SW480 (cell line): ENCODE data around the gene PPDPF.
"Not testable (repeated sequence)": the region's sequence is repeated elsewhere in the genome, so short reads cannot be mapped to it uniquely, and the experiment has no call there.

ENCODE experiments used
- DNase-seq: peaks from one replicate; pipeline ENCODE4 v3.0.0-alpha.2; 2016; ENCODE audit warnings: low spot score

The PPDPF gene

DNA sequence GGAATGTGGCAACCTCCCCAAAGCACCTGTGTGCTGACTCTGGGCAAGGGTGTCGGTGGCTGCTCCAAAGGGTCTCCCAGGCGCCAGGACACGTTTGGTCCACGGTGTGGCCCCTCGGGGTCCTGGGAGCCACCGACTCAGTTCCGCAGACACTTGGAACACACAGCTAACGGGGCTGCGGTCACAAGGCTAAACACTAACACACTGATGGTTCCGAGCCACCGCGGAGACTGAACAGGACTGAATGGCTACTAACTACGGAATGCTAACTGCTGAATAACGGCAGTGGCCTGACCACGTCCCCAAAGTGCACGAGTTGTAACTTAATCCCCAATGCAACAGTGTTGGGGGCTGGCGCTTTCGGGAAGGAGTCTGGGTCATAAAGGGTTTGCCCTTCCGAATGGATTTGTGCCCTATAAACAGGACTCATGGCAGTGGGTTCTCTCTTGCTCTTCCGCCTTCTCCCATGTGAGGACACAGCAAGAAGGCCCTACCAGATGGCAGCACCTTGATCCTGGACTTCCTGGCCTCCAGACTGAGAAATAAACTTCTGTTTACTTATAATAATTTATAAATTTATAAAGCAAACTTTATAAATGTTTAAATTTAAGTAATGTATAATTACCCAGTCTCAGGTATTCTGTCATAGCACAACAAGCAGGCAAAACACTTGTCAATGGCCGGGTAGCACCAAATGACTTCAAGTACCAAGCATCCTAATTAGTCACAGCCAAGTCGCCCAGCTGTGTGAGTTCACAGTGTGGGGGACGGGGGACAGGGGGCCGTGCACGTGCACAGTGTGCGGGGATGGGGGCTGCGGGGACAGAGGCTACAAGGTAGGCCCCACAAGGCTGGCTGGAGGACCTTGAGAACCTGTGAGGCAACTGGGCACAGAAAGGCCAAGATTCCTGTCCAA, 19.4 kb upstream of the PPDPF start:
- DNase-seq = no peak

DNA sequence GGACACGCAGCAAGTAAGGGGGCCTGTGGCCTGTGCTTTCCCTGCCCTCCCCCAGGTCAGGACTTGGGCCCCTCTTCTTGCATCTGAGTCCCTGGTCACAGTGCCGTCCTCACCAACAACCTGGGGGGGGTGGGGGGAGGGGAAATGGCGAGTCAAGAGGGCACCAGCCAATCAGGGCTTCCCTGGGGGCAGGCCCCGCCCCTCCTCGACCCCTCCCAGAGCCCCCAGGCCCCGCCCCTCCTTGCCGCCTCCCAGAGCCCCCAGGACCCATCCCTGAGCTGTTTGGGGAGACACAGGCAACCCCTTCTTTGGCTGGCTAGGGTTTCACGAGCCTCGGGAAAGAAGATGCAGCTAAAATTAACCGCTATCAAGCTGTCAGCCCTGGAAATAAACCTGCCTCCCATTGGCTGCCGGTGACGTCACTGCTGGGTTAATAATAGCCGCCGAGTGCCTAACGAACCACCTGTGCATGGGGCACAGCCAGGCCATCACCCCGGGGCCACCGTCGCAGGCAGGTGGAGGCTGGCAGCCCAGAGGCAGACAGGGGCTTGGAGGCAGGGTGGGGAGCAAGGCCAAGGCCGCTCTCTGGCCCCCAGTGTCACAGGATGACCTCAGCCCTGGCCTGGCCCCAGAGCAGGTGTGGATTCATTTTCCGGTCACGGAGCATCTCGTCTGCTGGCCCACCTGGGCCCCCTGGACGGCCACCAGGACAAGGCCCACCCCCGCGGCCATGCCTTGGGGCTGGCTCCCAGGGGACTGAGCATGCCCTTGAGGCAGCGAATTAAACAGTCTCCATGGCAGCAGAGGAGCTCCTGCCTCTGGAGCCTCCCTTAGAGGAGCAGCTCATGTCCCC, 18.5 kb upstream of the PPDPF start:
- DNase-seq = no peak

DNA sequence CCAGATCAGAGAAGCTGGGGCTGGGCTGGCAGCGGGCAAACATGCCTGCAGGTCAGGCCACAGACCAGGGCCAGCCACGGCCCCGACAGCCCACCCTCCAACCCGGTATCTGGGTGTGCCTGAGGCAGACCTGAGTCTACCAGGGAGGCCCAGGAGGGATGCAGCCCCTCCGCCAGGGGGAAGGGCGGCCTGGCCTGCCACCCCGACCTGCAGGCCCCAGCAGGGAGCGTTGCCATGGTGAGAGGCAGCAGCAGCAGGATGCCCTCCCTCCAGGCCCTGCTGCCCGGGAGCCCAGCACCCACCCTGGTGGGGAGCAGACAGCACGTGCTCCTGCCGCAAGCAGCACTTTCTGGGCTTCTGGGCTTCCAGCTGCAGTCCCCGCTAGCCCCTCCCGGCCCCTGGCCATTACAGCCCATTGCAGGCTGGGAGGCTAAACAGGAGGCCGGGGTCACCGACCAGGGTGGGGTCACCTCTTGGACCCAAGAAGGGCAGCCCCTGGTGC, 17.8 kb upstream of the PPDPF start:
- DNase-seq = no peak

DNA sequence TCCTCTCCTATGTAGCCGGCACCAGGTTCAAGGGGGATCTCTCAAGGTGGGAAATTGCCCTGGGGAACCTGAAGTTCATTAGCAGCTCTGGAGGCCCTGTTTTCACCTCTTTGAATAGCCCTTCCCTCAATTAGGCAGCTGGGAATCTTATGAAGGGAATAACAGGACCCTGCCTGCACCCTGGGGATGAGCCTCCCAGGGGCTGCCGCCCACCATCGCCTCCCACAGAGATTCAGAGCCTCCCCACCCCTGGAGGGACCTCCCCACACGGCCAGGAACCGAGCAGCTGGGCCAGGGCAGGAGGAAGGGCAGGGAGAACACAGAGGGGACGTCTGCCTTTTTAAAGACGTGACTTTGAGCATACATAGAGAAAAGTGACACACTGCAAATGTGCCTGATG, 17.0 kb upstream of the PPDPF start:
- DNase-seq = no peak

DNA sequence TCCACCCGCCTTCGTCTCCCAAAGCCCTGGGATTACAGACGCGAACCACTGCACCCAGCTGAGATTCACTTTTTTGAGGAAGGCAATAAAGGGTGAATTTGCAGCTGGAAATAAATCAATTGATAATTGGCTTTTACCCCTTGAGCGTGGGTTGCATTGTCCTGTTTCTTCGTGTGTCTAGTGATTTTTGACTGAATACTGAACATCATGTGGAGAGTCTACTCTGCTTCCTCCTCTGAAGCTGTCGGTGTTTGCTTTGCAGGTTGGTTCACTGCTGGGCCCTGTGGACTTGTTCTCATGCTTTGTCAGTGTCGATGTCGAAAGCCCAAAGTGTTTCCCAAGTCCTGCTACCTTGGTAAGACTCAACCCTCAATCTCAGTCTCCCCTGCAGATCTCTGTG, 15.9 kb upstream of the PPDPF start:
- DNase-seq = no peak

DNA sequence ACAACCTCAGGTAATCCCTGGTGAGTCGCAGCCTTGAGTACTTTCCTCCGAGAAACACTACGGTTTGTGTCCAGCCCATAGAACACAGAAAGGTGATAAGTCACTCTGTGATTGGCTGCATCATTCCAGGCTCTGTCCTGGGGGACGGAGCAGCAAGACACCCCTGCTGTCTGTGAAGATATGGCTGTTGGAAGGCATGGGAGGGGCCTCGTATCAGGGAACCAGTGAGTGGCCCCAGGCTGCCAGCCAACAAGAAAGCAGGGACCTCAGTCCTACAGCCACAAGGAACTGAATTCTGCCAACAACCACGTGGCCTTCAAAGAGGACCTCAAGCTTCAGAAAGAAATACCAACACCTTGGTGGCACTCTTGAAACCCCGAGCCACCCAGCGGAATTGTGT, 15.3 kb upstream of the PPDPF start:
- DNase-seq = no peak

DNA sequence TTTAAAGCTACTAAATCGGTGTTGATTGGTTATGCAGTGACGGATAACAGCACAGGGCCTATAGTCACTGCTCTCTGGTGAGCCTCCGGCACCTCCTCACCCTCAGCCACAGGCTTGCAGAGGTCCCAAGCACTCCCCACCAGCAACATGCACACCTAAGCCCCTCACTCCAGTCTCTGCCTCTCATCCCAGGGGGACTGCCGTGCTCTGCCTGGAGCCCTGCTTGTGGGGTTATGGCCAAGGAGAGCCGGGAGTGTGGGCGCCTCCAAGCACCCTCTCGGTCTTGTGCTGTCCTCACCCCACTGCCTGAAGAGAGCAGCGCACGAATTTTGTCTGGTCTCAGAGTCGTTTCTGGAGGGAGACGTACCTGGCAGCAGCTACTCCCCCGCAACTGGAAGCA, 14.8 kb upstream of the PPDPF start:
- DNase-seq = no peak

DNA sequence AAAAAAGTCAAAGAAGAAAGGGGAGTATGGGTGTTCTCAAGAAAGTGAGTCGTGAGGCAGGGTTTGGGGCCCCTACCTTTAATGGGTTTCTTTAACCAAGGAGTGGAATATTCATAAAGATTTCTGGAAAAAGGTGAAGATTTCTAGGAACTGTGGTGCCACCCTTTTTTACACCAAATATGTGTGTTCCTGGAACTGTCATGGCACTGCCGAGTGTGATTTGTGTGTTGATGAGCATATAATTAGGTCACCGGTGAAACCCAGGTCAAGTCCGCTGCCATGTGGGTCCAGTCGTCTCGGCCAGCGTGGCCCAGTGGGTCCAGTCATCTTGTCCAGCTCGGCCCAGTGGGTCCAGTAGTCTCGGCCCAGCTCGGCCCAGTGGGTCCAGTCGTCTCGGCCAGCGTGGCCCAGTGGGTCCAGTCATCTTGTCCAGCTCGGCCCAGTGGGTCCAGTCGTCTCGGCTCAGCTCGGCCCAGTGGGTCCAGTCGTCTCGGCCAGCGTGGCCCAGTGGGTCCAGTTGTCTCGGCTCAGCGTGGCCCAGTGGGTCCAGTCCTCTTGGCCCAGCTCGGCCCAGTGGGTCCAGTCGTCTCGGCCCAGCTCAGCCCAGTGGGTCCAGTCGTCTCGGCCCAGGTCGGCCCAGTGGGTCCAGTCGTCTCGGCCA, 13.4 kb upstream of the PPDPF start:
- DNase-seq = no peak

DNA sequence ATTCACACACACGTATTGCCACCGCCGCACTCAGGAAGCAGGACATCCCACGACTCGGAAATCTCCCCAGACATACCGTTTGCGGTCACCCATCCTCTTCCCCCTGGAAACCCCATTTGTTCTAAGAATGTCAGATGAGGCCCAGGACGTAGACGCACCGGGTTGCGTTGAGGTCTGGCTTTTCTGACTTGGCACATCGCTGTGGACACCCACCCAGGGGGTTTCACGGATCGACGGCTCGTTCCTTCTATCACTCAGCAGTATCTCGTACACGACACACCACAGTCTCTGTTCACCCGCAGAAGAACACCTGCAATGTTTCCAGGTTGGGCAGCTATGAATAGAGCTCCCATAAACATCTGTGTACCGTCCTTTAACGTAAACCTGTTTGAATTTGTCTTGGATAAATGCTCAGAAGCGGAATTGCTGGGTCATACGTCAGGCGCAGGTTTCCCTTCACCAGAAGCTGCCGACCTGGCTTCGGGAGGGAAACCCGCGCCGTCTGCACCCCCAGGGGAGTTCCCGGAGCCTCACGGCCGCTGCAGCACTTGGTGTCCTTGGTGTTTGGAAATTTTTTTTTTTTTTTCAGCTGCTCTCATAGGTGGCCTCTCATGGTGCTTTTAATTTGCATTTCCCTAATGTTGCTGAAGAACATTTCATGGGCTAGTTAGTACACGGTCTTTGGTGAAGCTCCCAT, 12.3 kb upstream of the PPDPF start:
- no peak for DNase-seq

DNA sequence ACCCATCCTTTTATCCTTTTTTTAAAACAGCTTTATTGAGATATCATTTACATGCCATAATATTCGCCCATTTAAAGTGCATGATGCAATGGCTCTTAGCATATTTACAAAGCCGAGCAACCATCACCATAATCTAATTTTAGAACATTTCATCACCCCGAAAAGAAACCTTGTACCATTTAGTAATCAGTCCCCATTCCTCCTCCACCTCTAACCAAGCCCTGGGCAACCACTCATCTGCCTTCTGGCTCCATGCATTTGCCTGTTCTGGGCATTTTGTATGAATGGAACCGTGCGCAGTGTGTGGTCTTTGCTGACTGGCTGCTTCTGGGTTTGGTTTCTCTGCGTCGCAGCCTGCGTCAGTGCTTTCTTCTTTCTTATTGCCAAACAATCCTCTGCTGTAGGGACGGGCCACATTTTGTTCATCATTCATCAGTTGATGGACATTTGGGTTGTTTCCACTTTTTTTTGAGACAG, 11.4 kb upstream of the PPDPF start:
- no peak for DNase-seq

DNA sequence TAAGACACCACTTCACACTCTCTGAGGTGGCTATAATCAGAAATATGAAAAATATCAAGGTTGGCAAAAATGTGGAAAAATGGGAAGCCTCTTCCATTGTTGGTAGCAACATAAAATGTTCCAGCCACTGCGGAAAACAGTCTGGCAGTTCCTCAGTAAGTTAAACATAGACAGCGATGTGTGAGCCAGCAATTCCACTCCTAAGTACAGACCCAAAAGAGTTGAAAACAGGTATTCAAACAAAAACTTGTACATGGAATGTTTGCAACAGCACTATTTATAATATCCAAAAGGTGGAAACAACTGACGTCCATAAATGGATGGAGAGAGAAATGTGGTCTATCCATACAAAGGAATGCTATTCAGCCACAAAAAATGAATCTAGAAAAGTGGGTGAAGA, 7.4 kb upstream of the PPDPF start:
- DNase-seq = no peak

DNA sequence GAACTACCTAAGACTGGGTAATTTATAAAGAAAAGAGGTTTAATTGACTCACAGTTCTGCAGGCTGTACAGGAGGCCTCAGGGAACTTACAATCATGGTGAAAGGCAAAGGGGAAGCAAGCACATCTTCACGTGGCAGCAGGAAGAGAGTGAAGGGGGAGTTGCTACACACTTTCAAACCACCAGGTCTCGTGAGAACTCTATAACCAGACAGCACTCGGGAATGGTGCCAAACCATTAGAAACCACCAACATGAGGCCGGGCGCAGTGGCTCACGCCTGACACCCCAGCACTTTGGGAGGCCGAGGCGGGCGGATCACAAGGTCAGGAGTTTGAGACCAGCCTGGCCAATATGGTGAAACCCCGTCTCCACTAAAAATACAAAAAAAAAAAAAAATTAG, 6.0 kb upstream of the PPDPF start:
- not testable (repeated sequence) for DNase-seq

DNA sequence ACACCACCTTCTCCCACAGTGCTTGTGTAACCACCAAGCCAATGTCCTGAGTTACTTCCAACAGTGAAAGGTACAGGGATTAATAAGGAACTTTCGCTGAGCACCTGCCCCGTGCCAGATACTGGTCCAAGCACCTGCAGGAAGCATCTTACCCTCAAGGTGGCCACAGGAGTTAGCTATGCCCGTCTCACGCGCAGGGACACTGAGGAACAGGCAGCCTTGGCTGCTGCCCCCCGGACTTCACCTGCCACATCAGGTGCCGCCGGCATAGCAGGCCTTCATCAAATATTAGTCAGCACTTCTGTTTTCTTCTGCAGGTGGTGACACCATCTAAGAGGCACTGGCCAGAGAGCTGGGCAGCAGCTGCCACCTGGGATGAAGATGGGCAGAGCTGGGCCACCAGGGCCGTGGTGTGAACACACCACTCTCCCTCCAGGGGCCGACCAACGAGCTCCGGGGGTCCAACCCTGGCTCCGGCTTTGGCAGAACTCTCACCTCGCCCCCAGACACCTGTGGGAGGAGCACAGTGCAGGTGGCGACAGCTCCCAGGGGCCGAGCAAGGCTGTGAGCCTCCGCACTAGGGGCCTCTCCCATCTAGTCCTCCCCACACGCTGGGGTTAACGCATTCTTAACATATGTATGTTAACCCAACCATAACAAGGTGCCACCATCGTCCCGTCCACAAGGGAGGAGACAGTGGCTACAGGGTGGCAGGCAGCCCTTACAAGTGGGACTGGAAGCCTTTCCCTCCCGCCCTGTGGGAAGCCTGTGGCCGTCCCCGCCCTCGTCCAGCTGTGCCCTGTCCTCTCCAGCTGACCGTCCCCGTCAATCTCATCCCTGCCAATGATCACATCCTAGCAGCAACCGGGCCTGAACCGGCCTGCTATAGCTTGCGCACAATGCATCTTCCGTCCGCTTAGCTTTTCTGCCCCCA, 2.9 kb upstream of the PPDPF start:
- no peak for DNase-seq

DNA sequence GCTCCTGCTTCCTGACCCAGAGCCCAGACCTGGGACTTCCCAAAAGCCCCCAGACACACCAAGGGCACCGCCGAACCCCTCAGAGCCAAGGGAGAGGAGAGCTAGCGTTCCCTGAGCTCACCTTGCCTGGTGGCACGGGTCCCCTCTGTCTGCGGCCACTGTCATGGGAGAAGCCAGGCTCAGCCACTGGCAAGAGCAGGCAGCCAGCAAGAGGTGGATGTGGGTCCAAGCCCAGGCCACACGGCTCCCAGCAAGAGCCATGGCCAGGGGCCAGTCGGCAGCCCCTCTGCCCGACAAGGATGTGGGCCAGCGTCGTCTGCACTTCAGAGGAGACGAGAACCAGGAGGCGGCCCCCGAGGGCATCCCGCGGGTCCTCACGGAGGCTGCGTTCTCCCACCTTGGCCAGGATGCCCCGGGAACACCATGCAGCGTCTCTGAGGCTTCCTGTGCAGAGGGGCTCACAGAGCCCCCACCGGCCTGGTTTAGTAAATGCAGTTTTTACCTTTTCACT, 2.2 kb upstream of the PPDPF start:
- DNase-seq = no peak

DNA sequence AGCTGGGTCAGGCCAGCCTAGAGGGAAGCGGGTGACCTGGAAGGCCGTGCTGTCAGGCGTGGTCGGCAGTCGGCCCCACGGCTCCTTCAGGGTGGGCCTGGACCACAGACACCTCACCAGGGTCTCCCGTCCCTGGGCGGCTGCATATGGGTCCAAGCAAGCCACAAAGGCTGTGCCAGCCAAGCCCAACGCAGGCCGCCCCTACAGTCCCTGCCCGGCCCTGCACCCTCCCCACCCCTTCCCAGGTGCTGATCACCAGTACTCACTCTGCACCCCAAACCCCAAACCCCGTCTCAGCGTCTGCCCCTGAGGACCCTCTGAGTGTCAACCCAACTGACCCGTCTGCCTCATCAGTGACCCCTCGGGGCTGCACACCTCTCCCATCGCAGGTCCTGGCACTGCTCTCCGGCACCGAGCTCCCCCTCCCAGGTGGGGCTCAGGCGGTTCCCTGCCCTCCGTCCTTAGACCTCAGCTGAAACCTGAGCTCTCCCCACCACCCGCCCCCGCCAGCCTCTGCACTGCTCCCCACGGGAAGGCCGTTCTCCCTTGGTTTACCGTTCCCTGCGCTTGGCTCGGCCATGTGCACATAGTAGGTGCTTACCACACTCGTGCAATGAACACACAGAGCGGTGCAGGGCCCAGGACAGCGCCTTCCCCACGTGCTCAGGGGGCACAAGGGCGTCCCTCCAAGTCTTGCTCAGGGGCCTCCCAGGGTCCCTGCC, 1.5 kb upstream of the PPDPF start:
- no peak for DNase-seq

DNA sequence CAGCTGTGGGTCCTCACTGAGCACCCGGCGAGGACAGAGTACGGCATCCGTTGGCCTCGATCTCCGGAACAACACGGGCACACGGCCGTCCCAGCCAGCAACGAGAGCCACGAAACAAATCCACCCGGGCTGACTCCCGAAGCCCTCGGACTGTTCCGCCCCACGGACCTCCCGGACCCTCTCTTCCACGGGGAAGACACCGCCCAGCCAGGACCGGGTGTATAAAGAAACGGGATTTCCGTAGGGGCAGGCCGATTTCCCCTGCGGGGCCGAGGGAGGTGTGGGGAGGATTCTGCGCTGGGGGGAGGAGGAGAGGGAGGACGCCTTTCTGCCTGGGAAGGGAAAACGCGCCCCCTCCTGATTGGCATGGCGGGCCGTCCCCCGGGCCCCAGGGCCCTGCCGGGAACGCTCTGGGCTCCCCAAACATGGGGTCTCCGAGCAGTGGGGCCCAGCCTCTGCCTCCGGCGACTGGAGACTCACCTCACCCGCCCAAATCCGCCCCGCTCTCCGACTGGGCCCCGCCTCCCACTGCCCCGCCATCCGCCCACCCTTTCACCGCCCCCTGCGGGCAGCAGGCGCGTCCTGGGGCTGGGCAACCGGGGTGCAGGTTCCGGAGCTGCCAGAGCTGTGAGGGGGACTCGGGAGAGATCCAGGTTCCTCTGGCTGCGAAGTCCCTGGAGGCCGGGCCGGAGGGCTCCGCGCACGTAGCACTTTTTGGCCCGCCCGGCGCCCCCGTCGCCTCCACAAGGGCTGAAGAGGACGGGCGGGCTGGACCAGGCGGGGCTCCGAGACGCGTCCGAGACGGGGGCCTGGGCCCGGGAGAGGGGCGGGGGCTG, 679 bp upstream of the PPDPF start:
- peak; percentile 79 for DNase-seq

DNA sequence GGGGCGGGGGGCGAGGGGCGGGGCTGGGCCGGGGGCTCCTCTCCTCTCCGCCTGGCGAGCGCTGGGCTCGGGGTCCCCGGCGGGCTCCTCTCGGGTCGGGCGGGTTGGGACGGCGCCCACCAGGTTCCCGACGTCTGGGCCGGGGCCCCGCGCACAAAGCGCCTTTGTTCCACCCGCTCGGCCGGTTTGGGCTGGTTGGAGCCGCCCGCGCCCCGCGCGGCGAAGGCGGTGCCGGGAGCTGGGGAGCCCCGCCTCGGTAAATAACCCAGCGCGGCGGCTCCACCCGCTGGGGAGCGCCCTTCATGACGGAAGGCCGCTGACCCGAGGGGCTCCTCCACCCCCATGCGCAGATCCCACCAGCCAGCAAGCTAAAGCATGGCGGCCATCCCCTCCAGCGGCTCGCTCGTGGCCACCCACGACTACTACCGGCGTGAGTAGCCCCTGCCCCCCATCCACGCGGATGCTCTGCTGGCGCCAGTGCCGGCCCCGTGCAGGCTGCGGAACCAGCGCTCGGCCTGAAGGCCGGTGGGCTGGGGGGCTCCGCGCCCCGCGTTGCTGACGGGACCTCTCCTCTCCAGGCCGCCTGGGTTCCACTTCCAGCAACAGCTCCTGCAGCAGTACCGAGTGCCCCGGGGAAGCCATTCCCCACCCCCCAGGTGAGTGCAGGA, 503 bp downstream of the PPDPF start:
- peak; percentile 83 for DNase-seq

DNA sequence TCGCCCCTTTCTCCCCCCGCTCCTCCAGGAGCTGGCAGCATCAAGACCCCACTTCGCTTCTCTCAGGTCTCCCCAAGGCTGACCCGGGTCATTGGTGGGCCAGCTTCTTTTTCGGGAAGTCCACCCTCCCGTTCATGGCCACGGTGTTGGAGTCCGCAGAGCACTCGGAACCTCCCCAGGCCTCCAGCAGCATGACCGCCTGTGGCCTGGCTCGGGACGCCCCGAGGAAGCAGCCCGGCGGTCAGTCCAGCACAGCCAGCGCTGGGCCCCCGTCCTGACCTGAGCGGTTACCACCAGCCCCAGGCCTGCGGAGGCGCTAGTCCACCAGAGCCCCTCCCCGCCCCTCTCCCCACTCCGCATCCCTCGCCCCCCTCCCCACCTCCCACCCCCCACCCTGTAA, 1.0 kb downstream of the PPDPF start:
- no peak for DNase-seq
